HPDE6-E6E7 (cell line): ENCODE measurements around the gene RAET1G.
"Not testable (repeated sequence)": the region's sequence is repeated elsewhere in the genome, so short reads cannot be mapped to it uniquely, and the experiment has no call there.

Experiments
- DNase-seq: peaks from one replicate; pipeline ENCODE4 v3.0.0; 2011; ENCODE audit warnings: missing footprints; ENCODE audit errors: extremely low spot score

The RAET1G gene

GRCh38 chr6:149934249-149935156, 11.6 kb upstream of the RAET1G start:
- no peak for DNase-seq

- DNase-seq: no peak
Measured at GRCh38 chr6:149933461-149933860, 10.5 kb upstream of the RAET1G start.

- DNase-seq: no peak
Measured at GRCh38 chr6:149933036-149933435, 10.1 kb upstream of the RAET1G start.

- no peak for DNase-seq
Measured at GRCh38 chr6:149931501-149931900, 8.6 kb upstream of the RAET1G start.

GRCh38 chr6:149929422-149929821, 6.5 kb upstream of the RAET1G start:
- DNase-seq: no peak

GRCh38 chr6:149927025-149927424, 4.1 kb upstream of the RAET1G start:
- not testable (repeated sequence) for DNase-seq

GRCh38 chr6:149925974-149926777, 3.3 kb upstream of the RAET1G start:
- DNase-seq: peak; percentile 45

GRCh38 chr6:149925253-149925973, 2.5 kb upstream of the RAET1G start:
- DNase-seq: no peak

- DNase-seq: no peak
Measured at GRCh38 chr6:149924933-149925252, 2.0 kb upstream of the RAET1G start.

- DNase-seq: no peak
Measured at GRCh38 chr6:149924206-149924932, 1.4 kb upstream of the RAET1G start.

GRCh38 chr6:149923327-149923986, 536 bp upstream of the RAET1G start:
- DNase-seq: no peak

- not testable (repeated sequence) for DNase-seq
Measured at GRCh38 chr6:149922091-149922490, 830 bp downstream of the RAET1G start.

- DNase-seq: no peak
Measured at GRCh38 chr6:149921361-149921760, 1.6 kb downstream of the RAET1G start.

- no peak for DNase-seq
Measured at GRCh38 chr6:149919834-149920225, 3.1 kb downstream of the RAET1G start.

- DNase-seq: not testable (repeated sequence)
Measured at GRCh38 chr6:149919126-149919833, 3.6 kb downstream of the RAET1G start.

- no peak for DNase-seq
Measured at GRCh38 chr6:149918151-149918905, 4.6 kb downstream of the RAET1G start.

- DNase-seq: no peak
Measured at GRCh38 chr6:149917679-149918078, 5.2 kb downstream of the RAET1G start.

GRCh38 chr6:149915970-149916865, 6.7 kb downstream of the RAET1G start:
- no peak for DNase-seq
